ENCODE measurements around the gene PXDC1. TPM values are rescaled to one million over a fixed set of nuclear protein-coding genes. Genes with fewer than 3 reads are reported as not detected.

The PXDC1 gene
- total RNA-seq, 4 donors from 2014 or later = 8.8 to 47.1 (median 19.6) TPM

DNA sequence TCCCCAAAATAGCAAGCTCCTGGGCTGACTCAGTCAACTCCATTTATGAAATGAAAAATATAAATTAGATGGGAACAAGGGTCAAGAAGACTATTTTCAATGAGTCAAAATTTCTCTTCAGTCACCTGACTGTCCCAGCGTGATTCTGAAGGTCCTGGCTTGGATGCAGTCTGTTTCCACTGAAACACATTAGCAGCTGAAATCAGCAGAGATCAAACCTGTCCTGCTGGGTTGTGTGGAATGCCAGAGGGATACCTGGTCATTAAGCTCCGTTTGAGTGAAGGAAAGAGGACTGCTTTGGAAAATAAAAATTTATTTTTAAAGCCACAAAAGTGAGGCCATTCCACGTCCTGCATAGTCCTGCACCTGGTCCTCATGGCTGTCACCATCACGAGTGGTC is 37.4 kb downstream of the PXDC1 start:
- Histone ChIP-seq H3K27me3 (no peaks in the 10 kb centered on the region), H3K27ac (no peak overlapping the region)
- no peak for ATAC-seq

GRCh38 chr6:3712827-3713665 is 38.5 kb downstream of the PXDC1 start:
- Histone ChIP-seq H3K4me1 (no peaks in the 10 kb centered on the region), H3K9me3 (no peaks in the 10 kb centered on the region), H3K27ac (no peak overlapping the region), H3K36me3 (no peaks in the 10 kb centered on the region), H3K4me3 (no peak overlapping the region), H3K27me3 (no peaks in the 10 kb centered on the region)
- intact Hi-C loops (cut with DNase I; ENCODE audit: low total_unique reads) (no loop called here), in situ Hi-C loops (cut with MboI; ENCODE audit: low sequenced_read_pairs in 4 of 4) (no loop called here)
- ATAC-seq (no peak), DNase-seq (no peak)
- TF ChIP-seq, protein P1, sequence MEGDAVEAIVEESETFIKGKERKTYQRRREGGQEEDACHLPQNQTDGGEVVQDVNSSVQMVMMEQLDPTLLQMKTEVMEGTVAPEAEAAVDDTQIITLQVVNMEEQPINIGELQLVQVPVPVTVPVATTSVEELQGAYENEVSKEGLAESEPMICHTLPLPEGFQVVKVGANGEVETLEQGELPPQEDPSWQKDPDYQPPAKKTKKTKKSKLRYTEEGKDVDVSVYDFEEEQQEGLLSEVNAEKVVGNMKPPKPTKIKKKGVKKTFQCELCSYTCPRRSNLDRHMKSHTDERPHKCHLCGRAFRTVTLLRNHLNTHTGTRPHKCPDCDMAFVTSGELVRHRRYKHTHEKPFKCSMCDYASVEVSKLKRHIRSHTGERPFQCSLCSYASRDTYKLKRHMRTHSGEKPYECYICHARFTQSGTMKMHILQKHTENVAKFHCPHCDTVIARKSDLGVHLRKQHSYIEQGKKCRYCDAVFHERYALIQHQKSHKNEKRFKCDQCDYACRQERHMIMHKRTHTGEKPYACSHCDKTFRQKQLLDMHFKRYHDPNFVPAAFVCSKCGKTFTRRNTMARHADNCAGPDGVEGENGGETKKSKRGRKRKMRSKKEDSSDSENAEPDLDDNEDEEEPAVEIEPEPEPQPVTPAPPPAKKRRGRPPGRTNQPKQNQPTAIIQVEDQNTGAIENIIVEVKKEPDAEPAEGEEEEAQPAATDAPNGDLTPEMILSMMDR (IDR thresholded peaks at IDR 0.05 in 4 of 5, conservative IDR thresholded peaks at IDR 0.05 in 1 of 5) = no peak
- TF ChIP-seq POLR2A (IDR thresholded peaks at IDR 0.05) = no peak

More for the DNA sequence above, 37.4 kb downstream of the PXDC1 start:
- DNase-seq = no peak
- H3K36me3 ChIP-seq = no peaks in the 10 kb centered on the region
- H3K9me3 ChIP-seq = no peaks in the 10 kb centered on the region
- H3K4me1 ChIP-seq = no peaks in the 10 kb centered on the region
- in situ Hi-C loops (cut with MboI; ENCODE audit: low sequenced_read_pairs in 4 of 4) = no loop called here
- no peak overlapping the region for H3K4me3 ChIP-seq
- intact Hi-C loops (cut with DNase I; ENCODE audit: low total_unique reads) = no loop called here
- no peak for TF ChIP-seq POLR2A (IDR thresholded peaks at IDR 0.05)
- TF ChIP-seq, protein P1 (IDR thresholded peaks at IDR 0.05 in 4 of 5, conservative IDR thresholded peaks at IDR 0.05 in 1 of 5) = no peak

DNA sequence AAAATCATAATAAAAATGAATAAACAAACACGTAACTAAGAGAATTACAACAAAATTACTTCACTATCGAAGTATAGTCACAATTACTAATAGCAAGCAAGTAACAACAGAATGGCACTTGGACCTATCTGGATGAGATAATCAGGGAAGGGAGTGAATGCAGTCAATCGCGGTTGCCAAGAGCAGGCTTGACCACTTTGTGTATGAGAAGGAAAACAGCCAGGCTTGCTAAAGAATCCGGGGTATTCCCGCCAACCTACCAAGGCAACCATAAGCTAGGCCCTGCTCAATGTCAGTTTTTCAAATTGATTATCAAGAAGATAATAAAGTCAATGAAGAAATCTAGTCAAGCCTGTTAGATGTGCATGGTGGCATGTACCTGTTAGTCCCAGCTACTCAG is 39.7 kb downstream of the PXDC1 start:
- Histone ChIP-seq H3K27ac (no peak overlapping the region), H3K4me3 (no peak overlapping the region), H3K36me3 (no peaks in the 10 kb centered on the region), H3K9me3 (no peaks in the 10 kb centered on the region), H3K27me3 (no peaks in the 10 kb centered on the region), H3K4me1 (no peaks in the 10 kb centered on the region)
- in situ Hi-C loops (cut with MboI; ENCODE audit: low sequenced_read_pairs in 4 of 4) = no loop called here
- no peak for ATAC-seq
- DNase-seq = no peak
- TF ChIP-seq POLR2A (IDR thresholded peaks at IDR 0.05) = no peak
- TF ChIP-seq, protein P1 (IDR thresholded peaks at IDR 0.05 in 4 of 5, conservative IDR thresholded peaks at IDR 0.05 in 1 of 5) = no peak
- intact Hi-C loops (cut with DNase I; ENCODE audit: low total_unique reads) = no loop called here

GRCh38 chr6:3710403-3710802 is 41.1 kb downstream of the PXDC1 start:
- ATAC-seq (no peak), DNase-seq (no peak)
- TF ChIP-seq, protein P1 (IDR thresholded peaks at IDR 0.05 in 4 of 5, conservative IDR thresholded peaks at IDR 0.05 in 1 of 5) = no peak
- TF ChIP-seq POLR2A (IDR thresholded peaks at IDR 0.05) = no peak
- intact Hi-C loops (cut with DNase I; ENCODE audit: low total_unique reads) (no loop called here), in situ Hi-C loops (cut with MboI; ENCODE audit: low sequenced_read_pairs in 4 of 4) (no loop called here)
- Histone ChIP-seq H3K4me3 (no peak overlapping the region), H3K36me3 (no peaks in the 10 kb centered on the region), H3K9me3 (no peaks in the 10 kb centered on the region), H3K27ac (no peak overlapping the region), H3K4me1 (no peaks in the 10 kb centered on the region), H3K27me3 (no peaks in the 10 kb centered on the region)

All from gastrocnemius medialis (tissue), 4 donors.